ENCODE results near the gene CFAP61.

The CFAP61 gene

GRCh38 chr20:20286061-20286460 is 233.7 kb downstream of the CFAP61 start:
- no peak for TF ChIP-seq CTCF (IDR thresholded peaks at IDR 0.05; ENCODE audit: insufficient read depth, low read length, poor library complexity, severe bottlenecking)
- no peak for TF ChIP-seq EZH2phosphoT487 (conservative IDR thresholded peaks at IDR 0.05; ENCODE audit: low read length)
- Histone ChIP-seq H3K4me2 (ENCODE audit: low read depth, low read length, poor library complexity, severe bottlenecking) (no peak overlapping the region), H3K36me3 (ENCODE audit: low read length) (no peaks in the 10 kb centered on the region), H2AFZ (ENCODE audit: low read depth, low read length, severe bottlenecking) (no peak overlapping the region), H3F3A (ENCODE audit: insufficient read depth) (no peaks in the 10 kb centered on the region), H3K9ac (ENCODE audit: low read length) (no peak overlapping the region), H3K9me2 (replicated peaks; ENCODE audit: insufficient read depth, low read length) (no peaks in the 10 kb centered on the region), H3K4me3 (ENCODE audit: insufficient read depth, low read length, poor library complexity, severe bottlenecking) (no peak overlapping the region), H3K27ac (ENCODE audit: low read depth, low read length) (no peak overlapping the region), H3K9me3 (ENCODE audit: insufficient read depth, low read length) (no peaks in the 10 kb centered on the region), H4K20me1 (ENCODE audit: low read depth, low read length) (no peaks in the 10 kb centered on the region), H3K79me2 (ENCODE audit: insufficient read depth, low read length) (no peaks in the 10 kb centered on the region), H3K27me3 (ENCODE audit: low read length) (peaks cover 3% of the 10 kb centered on the region; the same call in 1 of the 2 replicates)

- Histone ChIP-seq H3K27ac (ENCODE audit: low read depth, low read length) (no peak overlapping the region), H3K9me2 (replicated peaks; ENCODE audit: insufficient read depth, low read length) (no peaks in the 10 kb centered on the region), H3F3A (ENCODE audit: insufficient read depth) (no peaks in the 10 kb centered on the region), H3K4me2 (ENCODE audit: low read depth, low read length, poor library complexity, severe bottlenecking) (no peak overlapping the region), H3K36me3 (ENCODE audit: low read length) (no peaks in the 10 kb centered on the region), H3K4me3 (ENCODE audit: insufficient read depth, low read length, poor library complexity, severe bottlenecking) (no peak overlapping the region), H3K27me3 (ENCODE audit: low read length) (peaks cover 3% of the 10 kb centered on the region; the same call in 1 of the 2 replicates), H3K9ac (ENCODE audit: low read length) (no peak overlapping the region), H3K79me2 (ENCODE audit: insufficient read depth, low read length) (no peaks in the 10 kb centered on the region), H4K20me1 (ENCODE audit: low read depth, low read length) (no peaks in the 10 kb centered on the region), H2AFZ (ENCODE audit: low read depth, low read length, severe bottlenecking) (no peak overlapping the region), H3K9me3 (ENCODE audit: insufficient read depth, low read length) (no peaks in the 10 kb centered on the region)
- no peak for TF ChIP-seq EZH2phosphoT487 (conservative IDR thresholded peaks at IDR 0.05; ENCODE audit: low read length)
- no peak for TF ChIP-seq CTCF (IDR thresholded peaks at IDR 0.05; ENCODE audit: insufficient read depth, low read length, poor library complexity, severe bottlenecking)
These were observed 237.0 kb downstream of the CFAP61 start for GRCh38 chr20:20289331-20289730.

GRCh38 chr20:20292472-20292871 is 240.1 kb downstream of the CFAP61 start:
- no peak overlapping the region for H3K9ac ChIP-seq (ENCODE audit: low read length)
- no peaks in the 10 kb centered on the region for H3K27me3 ChIP-seq (ENCODE audit: low read length)
- no peak overlapping the region for H2AFZ ChIP-seq (ENCODE audit: low read depth, low read length, severe bottlenecking)
- no peaks in the 10 kb centered on the region for H3K9me2 ChIP-seq (replicated peaks; ENCODE audit: insufficient read depth, low read length)
- no peak overlapping the region for H3K27ac ChIP-seq (ENCODE audit: low read depth, low read length)
- H4K20me1 ChIP-seq (ENCODE audit: low read depth, low read length), result no peaks in the 10 kb centered on the region
- no peaks in the 10 kb centered on the region for H3K79me2 ChIP-seq (ENCODE audit: insufficient read depth, low read length)
- no peak overlapping the region for H3K4me3 ChIP-seq (ENCODE audit: insufficient read depth, low read length, poor library complexity, severe bottlenecking)
- H3K9me3 ChIP-seq (ENCODE audit: insufficient read depth, low read length), result no peaks in the 10 kb centered on the region
- H3K4me2 ChIP-seq (ENCODE audit: low read depth, low read length, poor library complexity, severe bottlenecking), result no peak overlapping the region
- H3F3A ChIP-seq (ENCODE audit: insufficient read depth), result no peaks in the 10 kb centered on the region
- TF ChIP-seq CTCF (IDR thresholded peaks at IDR 0.05; ENCODE audit: insufficient read depth, low read length, poor library complexity, severe bottlenecking) (no peak), EZH2phosphoT487 (conservative IDR thresholded peaks at IDR 0.05; ENCODE audit: low read length) (no peak)
- H3K36me3 ChIP-seq (ENCODE audit: low read length), result no peaks in the 10 kb centered on the region
